Osteocyte (in vitro differentiated cells): ENCODE measurements around the gene MCM3AP. TPM values are rescaled to one million over a fixed set of nuclear protein-coding genes. Genes with fewer than 3 reads are reported as not detected.
"Not testable (repeated sequence)": the region's sequence is repeated elsewhere in the genome, so short reads cannot be mapped to it uniquely, and the experiment has no call there.

Source experiments
- DNase-seq: peaks from one replicate; pipeline ENCODE4 v3.0.0; 2021; ENCODE audit warnings: mixed read lengths; ENCODE audit not compliant: unreplicated experiment; ENCODE audit errors: extremely low spot score
- H3K27ac Mint-ChIP-seq: one replicate; pipeline ENCODE4 v1.8.0; 2021; ENCODE audit warnings: mild to moderate bottlenecking, mixed read lengths; ENCODE audit not compliant: unreplicated experiment
- H3K27me3 Mint-ChIP-seq: one replicate; pipeline ENCODE4 v1.8.0; 2021; ENCODE audit warnings: mixed read lengths; ENCODE audit not compliant: unreplicated experiment
- H3K36me3 Mint-ChIP-seq: one replicate; pipeline ENCODE4 v1.8.0; 2021; ENCODE audit warnings: mixed read lengths; ENCODE audit not compliant: unreplicated experiment
- H3K4me1 Mint-ChIP-seq: one replicate; pipeline ENCODE4 v1.8.0; 2021; ENCODE audit warnings: mixed read lengths; ENCODE audit not compliant: unreplicated experiment
- H3K4me3 Mint-ChIP-seq: one replicate; pipeline ENCODE4 v1.8.0; 2021; ENCODE audit warnings: mild to moderate bottlenecking, moderate library complexity, mixed read lengths; ENCODE audit not compliant: unreplicated experiment
- H3K9me3 Mint-ChIP-seq: one replicate; pipeline ENCODE4 v1.8.0; 2021; ENCODE audit warnings: mixed read lengths; ENCODE audit not compliant: unreplicated experiment
- total RNA-seq: library from RNA; stranded (reverse); gene quantifications from 2 replicates; pipeline ENCODE4 v1.2.1, GENCODE V29; 2021
- TF ChIP-seq, protein P1 (sequence below): fragments of 200-600 bp; sonication (generic); IDR thresholded peaks from 2 replicates; pipeline ENCODE4 v1.5.0; 2021; ENCODE audit warnings: antibody characterized with exemption, mild to moderate bottlenecking, moderate library complexity

MCM3AP gene
- total RNA-seq, 1 donor from 2014 or later, result 105 TPM

DNA sequence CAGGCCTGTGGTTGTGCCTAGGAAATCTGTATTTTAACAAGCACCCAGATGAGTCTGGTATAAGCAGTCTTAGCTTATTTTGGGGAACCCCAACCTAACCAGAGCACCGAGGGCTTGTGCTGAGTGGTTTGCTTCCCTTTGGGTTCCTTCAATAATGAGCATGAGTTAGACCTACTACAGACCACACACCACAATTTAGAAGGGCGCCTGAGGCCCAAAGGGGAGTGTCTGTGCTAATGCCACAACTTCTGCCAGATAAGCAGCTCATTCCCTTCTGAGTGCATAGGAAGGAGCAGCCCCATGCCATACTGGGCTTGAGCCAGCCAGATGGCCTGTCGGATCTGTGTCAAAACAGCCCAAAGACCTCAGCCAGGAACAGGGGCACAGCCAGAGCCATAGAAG lies 41.5 kb downstream of the MCM3AP start:
- no peak for DNase-seq
- no peak overlapping the region for H3K4me3 Mint-ChIP-seq
- H3K9me3 Mint-ChIP-seq, result no peaks in the 10 kb centered on the region
- TF ChIP-seq, protein P1, sequence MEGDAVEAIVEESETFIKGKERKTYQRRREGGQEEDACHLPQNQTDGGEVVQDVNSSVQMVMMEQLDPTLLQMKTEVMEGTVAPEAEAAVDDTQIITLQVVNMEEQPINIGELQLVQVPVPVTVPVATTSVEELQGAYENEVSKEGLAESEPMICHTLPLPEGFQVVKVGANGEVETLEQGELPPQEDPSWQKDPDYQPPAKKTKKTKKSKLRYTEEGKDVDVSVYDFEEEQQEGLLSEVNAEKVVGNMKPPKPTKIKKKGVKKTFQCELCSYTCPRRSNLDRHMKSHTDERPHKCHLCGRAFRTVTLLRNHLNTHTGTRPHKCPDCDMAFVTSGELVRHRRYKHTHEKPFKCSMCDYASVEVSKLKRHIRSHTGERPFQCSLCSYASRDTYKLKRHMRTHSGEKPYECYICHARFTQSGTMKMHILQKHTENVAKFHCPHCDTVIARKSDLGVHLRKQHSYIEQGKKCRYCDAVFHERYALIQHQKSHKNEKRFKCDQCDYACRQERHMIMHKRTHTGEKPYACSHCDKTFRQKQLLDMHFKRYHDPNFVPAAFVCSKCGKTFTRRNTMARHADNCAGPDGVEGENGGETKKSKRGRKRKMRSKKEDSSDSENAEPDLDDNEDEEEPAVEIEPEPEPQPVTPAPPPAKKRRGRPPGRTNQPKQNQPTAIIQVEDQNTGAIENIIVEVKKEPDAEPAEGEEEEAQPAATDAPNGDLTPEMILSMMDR, result no peak
- no peak overlapping the region for H3K27ac Mint-ChIP-seq
- no peaks in the 10 kb centered on the region for H3K27me3 Mint-ChIP-seq
- no peaks in the 10 kb centered on the region for H3K4me1 Mint-ChIP-seq
- peaks cover 59% of the 10 kb centered on the region for H3K36me3 Mint-ChIP-seq

DNA sequence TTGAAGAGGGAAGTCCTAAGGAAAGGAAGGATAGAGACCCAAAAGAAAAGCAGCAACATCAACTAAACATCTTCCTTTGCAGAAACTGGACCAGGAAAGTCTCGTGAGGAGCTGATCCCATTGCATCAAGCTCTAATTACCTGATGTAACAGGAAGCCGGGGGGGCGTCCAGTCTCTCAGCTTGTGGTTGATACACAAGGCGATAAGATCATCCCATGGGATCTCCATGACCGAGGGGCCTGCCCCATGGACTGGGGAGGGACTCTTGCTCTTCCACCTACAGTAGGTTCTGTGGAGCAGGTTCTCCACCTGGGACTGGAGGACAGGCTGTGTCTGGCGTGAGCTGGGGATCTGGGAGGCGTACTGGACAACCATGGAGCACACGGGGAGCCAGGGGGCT lies 42.1 kb downstream of the MCM3AP start:
- Mint-ChIP-seq H3K27me3 (no peaks in the 10 kb centered on the region), H3K36me3 (peaks cover 59% of the 10 kb centered on the region), H3K4me1 (no peaks in the 10 kb centered on the region), H3K27ac (no peak overlapping the region), H3K4me3 (no peak overlapping the region), H3K9me3 (no peaks in the 10 kb centered on the region)
- TF ChIP-seq, protein P1, result no peak
- no peak for DNase-seq

DNA sequence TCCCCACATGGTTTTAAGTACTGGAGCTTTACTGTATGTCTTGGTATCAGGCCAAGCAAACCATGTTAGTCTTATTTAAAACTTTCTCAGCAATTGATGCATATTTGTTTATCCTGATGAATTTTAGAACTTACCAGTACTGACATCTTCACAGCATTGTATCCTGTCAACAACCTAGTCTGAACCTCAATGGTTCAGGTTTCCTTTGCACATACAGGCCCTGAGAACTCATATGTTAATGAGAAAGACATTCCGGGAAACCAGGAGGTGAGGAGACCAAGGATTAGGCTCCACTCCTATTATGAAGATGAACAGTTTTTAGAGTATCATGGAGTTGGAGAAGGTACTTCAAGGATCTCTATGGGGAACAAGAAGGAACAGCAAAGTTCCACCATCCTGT lies 43.8 kb downstream of the MCM3AP start:
- peaks cover 53% of the 10 kb centered on the region for H3K36me3 Mint-ChIP-seq
- not testable (repeated sequence) for H3K4me3 Mint-ChIP-seq

GRCh38 chr21:46239817-46240325 lies 45.5 kb downstream of the MCM3AP start:
- Mint-ChIP-seq H3K36me3 (peaks cover 57% of the 10 kb centered on the region), H3K27ac (no peak overlapping the region), H3K27me3 (no peaks in the 10 kb centered on the region), H3K4me1 (no peaks in the 10 kb centered on the region), H3K9me3 (no peaks in the 10 kb centered on the region), H3K4me3 (no peak overlapping the region)
- no peak for DNase-seq
- TF ChIP-seq, protein P1, result no peak

More for the DNA sequence above, 43.8 kb downstream of the MCM3AP start:
- not testable (repeated sequence) for DNase-seq, H3K9me3 Mint-ChIP-seq, H3K27ac Mint-ChIP-seq, H3K4me1 Mint-ChIP-seq, H3K27me3 Mint-ChIP-seq

DNA sequence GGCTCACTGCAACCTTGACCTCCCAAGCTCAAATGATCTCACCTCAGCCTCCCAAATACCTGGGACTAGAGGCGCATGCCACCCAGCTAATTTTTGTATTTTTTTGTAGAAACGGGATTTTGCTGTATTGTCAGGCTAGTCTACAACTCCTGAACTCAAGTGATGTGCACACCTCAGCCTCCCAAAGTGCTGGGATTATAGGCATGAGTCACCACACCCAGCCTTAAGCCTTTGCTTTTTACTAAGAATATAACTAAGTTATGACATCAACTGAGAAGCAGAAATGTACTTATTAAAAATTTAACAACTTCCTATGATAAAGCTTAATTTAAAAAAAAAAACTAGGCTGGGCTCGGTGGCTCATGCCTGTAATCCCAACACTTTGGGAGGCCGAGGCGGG lies 47.9 kb downstream of the MCM3AP start:
- Mint-ChIP-seq H3K9me3 (no peaks in the 10 kb centered on the region), H3K27me3 (no peaks in the 10 kb centered on the region), H3K4me3 (no peak overlapping the region), H3K36me3 (peaks cover 67% of the 10 kb centered on the region), H3K27ac (no peak overlapping the region), H3K4me1 (no peaks in the 10 kb centered on the region)
- TF ChIP-seq, protein P1, result no peak
- no peak for DNase-seq
